C4-2B (cell line): Measurements from ENCODE around the gene CTTNBP2NL.

Experiments used
- ZFX ChIP-seq: fragments of 450-650 bp; IDR thresholded peaks from 2 replicates; pipeline ENCODE4 v1.6.1; 2017
- TF ChIP-seq, protein P1 (sequence below): fragments of 450-650 bp; conservative IDR thresholded peaks from 2 replicates; pipeline ENCODE4 v1.5.1; 2017; ENCODE audit warnings: mild to moderate bottlenecking

DNA sequence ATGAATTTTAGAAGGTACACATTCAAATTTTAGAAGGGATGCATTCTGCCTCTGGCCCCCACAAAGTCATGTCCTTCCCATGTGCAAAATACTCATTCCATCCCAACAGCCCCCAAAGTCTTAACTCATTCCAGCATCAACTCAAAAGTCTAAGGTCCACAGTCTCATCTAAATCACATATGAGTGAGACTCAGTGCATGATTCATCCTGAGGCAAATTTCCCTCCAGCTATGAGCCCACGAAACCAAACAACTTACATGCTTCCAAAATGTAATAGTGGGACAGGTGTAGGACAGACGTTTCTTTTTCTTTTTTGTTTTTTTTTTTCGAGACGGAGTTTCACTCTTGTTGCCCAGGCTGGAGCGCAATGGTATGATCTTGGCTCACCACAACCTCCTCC is 100.3 kb downstream of the CTTNBP2NL start:
- TF ChIP-seq, protein P1, sequence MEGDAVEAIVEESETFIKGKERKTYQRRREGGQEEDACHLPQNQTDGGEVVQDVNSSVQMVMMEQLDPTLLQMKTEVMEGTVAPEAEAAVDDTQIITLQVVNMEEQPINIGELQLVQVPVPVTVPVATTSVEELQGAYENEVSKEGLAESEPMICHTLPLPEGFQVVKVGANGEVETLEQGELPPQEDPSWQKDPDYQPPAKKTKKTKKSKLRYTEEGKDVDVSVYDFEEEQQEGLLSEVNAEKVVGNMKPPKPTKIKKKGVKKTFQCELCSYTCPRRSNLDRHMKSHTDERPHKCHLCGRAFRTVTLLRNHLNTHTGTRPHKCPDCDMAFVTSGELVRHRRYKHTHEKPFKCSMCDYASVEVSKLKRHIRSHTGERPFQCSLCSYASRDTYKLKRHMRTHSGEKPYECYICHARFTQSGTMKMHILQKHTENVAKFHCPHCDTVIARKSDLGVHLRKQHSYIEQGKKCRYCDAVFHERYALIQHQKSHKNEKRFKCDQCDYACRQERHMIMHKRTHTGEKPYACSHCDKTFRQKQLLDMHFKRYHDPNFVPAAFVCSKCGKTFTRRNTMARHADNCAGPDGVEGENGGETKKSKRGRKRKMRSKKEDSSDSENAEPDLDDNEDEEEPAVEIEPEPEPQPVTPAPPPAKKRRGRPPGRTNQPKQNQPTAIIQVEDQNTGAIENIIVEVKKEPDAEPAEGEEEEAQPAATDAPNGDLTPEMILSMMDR = no peak
- no peak for TF ChIP-seq ZFX
